ENCODE measurements around the gene RPH3AL.

DNA sequence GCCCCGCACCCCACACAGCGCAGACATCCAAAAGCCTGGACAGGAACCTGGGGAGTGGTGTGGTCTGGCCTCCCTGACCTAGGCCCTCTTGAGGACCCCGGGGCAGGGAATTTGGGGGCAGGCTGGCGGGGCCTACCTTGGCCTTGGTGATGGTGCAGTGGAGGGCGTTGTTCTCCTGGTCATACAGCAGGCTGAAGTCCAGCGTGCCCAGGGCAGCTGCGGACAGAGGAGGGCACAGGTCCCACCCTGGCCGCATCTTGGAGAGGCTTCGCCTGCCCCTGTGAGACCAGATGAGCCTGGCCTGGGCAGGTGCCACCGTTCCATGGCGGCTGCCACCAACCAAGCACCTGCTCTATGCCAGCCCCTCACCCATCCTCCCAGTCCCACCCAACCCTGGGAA is 180.2 kb downstream of the RPH3AL start:
- TF ChIP-seq CHD2 (IDR thresholded peaks at IDR 0.05; ENCODE audit: borderline replicate concordance, low read depth, low read length) (no peak), KAT2A (conservative IDR thresholded peaks at IDR 0.05; ENCODE audit: control insufficient read depth, low read depth, low read length) (no peak), EZH2 (IDR thresholded peaks at IDR 0.05; ENCODE audit: borderline replicate concordance, control insufficient read depth, low read depth, low read length) (no peak), TAF1 (IDR thresholded peaks at IDR 0.05; ENCODE audit: borderline replicate concordance, low read depth, low read length) (no peak), POLR2AphosphoS5 (IDR thresholded peaks at IDR 0.05; ENCODE audit: low read length) (no peak), SIN3A (IDR thresholded peaks at IDR 0.05; ENCODE audit: low read depth, low read length) (no peak), EGR1 (IDR thresholded peaks at IDR 0.05; ENCODE audit: borderline replicate concordance in 1 of 2, low read depth in 2 of 2, low read length in 2 of 2) (no peak), CEBPB (IDR thresholded peaks at IDR 0.05; ENCODE audit: borderline replicate concordance in 1 of 2, low read depth in 2 of 2, low read length in 2 of 2) (no peak), GATAD2B (conservative IDR thresholded peaks at IDR 0.05; ENCODE audit: low read depth) (no peak)
- TF ChIP-seq, protein P1, sequence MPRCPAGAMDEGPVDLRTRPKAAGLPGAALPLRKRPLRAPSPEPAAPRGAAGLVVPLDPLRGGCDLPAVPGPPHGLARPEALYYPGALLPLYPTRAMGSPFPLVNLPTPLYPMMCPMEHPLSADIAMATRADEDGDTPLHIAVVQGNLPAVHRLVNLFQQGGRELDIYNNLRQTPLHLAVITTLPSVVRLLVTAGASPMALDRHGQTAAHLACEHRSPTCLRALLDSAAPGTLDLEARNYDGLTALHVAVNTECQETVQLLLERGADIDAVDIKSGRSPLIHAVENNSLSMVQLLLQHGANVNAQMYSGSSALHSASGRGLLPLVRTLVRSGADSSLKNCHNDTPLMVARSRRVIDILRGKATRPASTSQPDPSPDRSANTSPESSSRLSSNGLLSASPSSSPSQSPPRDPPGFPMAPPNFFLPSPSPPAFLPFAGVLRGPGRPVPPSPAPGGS (IDR thresholded peaks at IDR 0.05; ENCODE audit: borderline replicate concordance, insufficient read depth, low read depth, low read length, poor library complexity, severe bottlenecking), result no peak
- TF ChIP-seq, protein P2, sequence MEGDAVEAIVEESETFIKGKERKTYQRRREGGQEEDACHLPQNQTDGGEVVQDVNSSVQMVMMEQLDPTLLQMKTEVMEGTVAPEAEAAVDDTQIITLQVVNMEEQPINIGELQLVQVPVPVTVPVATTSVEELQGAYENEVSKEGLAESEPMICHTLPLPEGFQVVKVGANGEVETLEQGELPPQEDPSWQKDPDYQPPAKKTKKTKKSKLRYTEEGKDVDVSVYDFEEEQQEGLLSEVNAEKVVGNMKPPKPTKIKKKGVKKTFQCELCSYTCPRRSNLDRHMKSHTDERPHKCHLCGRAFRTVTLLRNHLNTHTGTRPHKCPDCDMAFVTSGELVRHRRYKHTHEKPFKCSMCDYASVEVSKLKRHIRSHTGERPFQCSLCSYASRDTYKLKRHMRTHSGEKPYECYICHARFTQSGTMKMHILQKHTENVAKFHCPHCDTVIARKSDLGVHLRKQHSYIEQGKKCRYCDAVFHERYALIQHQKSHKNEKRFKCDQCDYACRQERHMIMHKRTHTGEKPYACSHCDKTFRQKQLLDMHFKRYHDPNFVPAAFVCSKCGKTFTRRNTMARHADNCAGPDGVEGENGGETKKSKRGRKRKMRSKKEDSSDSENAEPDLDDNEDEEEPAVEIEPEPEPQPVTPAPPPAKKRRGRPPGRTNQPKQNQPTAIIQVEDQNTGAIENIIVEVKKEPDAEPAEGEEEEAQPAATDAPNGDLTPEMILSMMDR (IDR thresholded peaks at IDR 0.05 in 2 of 3, conservative IDR thresholded peaks at IDR 0.05 in 1 of 3; ENCODE audit: control insufficient read depth in 2 of 3, extremely low read depth in 1 of 3, insufficient read depth in 1 of 3, low read depth in 3 of 3, low read length in 3 of 3), result no peak
- TF ChIP-seq, protein P3, sequence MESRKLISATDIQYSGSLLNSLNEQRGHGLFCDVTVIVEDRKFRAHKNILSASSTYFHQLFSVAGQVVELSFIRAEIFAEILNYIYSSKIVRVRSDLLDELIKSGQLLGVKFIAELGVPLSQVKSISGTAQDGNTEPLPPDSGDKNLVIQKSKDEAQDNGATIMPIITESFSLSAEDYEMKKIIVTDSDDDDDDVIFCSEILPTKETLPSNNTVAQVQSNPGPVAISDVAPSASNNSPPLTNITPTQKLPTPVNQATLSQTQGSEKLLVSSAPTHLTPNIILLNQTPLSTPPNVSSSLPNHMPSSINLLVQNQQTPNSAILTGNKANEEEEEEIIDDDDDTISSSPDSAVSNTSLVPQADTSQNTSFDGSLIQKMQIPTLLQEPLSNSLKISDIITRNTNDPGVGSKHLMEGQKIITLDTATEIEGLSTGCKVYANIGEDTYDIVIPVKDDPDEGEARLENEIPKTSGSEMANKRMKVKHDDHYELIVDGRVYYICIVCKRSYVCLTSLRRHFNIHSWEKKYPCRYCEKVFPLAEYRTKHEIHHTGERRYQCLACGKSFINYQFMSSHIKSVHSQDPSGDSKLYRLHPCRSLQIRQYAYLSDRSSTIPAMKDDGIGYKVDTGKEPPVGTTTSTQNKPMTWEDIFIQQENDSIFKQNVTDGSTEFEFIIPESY (IDR thresholded peaks at IDR 0.05), result no peak
